B cell (primary cell): Measurements from ENCODE around the gene ZMIZ1. TPM values are rescaled to one million over a fixed set of nuclear protein-coding genes. Genes with fewer than 3 reads are reported as not detected.

Experiments used
- ATAC-seq: fragments of 200-7000 bp; cut with Tn5 transposase; one replicate; pipeline ENCODE4 v1.10.0; 2021; ENCODE audit warnings: low read depth, mild to moderate bottlenecking, moderate number of reproducible peaks, moderate library complexity
- CTCF ChIA-PET: fragments of 350-600 bp; sonication (Branson Sonifier 250); formaldehyde crosslinking; loops from one replicate; lab custom pipeline; 2021; ENCODE audit warnings: antibody characterized with exemption, inconsistent platforms; lab: Charles Lee
- POLR2A ChIA-PET: fragments of 350-600 bp; sonication (Branson Sonifier 250); formaldehyde crosslinking; loops from one replicate; lab custom pipeline; 2021; ENCODE audit warnings: antibody characterized with exemption; lab: Charles Lee
- DNase-seq: peaks from one replicate; pipeline ENCODE4 v3.0.0; 2013
- H2AFZ ChIP-seq: 2 replicates; pipeline ENCODE4 v1.6.1; 2012; ENCODE audit warnings: mild to moderate bottlenecking, low read depth, low read length; ENCODE audit not compliant: insufficient read depth, poor library complexity, severe bottlenecking
- H3K27ac ChIP-seq, 2 donors: 1 replicate in 1 of 2; 2 replicates in 1 of 2; pipeline ENCODE4 v1.5.1; 2012 to 2013; ENCODE audit warnings: low read length in 2 of 2, mild to moderate bottlenecking in 2 of 2, moderate library complexity in 1 of 2
- H3K27me3 ChIP-seq, 4 experiments: fragments of 200-600 bp in 1 of 4; sonication (generic) in 1 of 4; replicated peaks in 1 of 4; 1 replicate in 2 of 4; 2 replicates in 2 of 4; pipeline versions ENCODE4 v1.6.1 to v1.7.0; 2013 to 2016; ENCODE audit warnings: low read length in 3 of 4, mild to moderate bottlenecking in 2 of 4, mixed read lengths in 1 of 4, moderate library complexity in 1 of 4; ENCODE audit not compliant: insufficient read depth in 4 of 4, control insufficient read depth in 3 of 4; ENCODE audit errors: control extremely low read depth in 1 of 4
- H3K36me3 ChIP-seq, 2 experiments: replicated peaks in 1 of 2; 1 replicate in 1 of 2; 2 replicates in 1 of 2; pipeline versions ENCODE4 v1.6.1 to v1.7.1; 2013; ENCODE audit warnings: low read length in 1 of 2; ENCODE audit not compliant: insufficient read depth in 2 of 2, control insufficient read depth in 1 of 2; ENCODE audit errors: control extremely low read depth in 1 of 2, extremely low read depth in 1 of 2
- H3K4me1 ChIP-seq, 2 donors: fragments of 200-600 bp in 1 of 2; sonication (generic) in 1 of 2; 1 replicate in 1 of 2; 2 replicates in 1 of 2; pipeline versions ENCODE4 v1.5.1 to v1.6.1; 2013 to 2017; ENCODE audit warnings: low read length in 2 of 2; ENCODE audit not compliant: control insufficient read depth in 2 of 2, insufficient read depth in 2 of 2
- H3K4me2 ChIP-seq: replicated peaks from 2 replicates; pipeline ENCODE3; 2012; ENCODE audit warnings: mild to moderate bottlenecking, low read depth, low read length; ENCODE audit not compliant: poor library complexity, severe bottlenecking
- H3K4me3 ChIP-seq, 5 experiments: fragments of 200-600 bp in 1 of 5; sonication (generic) in 1 of 5; 1 replicate in 3 of 5; 2 replicates in 2 of 5; pipeline versions ENCODE4 v1.5.1 to v1.7.0; 2011 to 2016; ENCODE audit warnings: low read length in 4 of 5, mild to moderate bottlenecking in 4 of 5, low read depth in 2 of 5, control low read depth in 1 of 5, moderate library complexity in 1 of 5; ENCODE audit not compliant: insufficient read depth in 1 of 5; ENCODE audit errors: control extremely low read depth in 1 of 5, extremely low read depth in 1 of 5
- H3K79me2 ChIP-seq: fragments of 200-600 bp; sonication (generic); one replicate; pipeline ENCODE4 v1.6.0; 2016; ENCODE audit warnings: low read length; ENCODE audit not compliant: control insufficient read depth, insufficient read depth
- H3K9ac ChIP-seq: fragments of 200-600 bp; sonication (generic); 2 replicates; pipeline ENCODE4 v1.6.1; 2017; ENCODE audit warnings: mild to moderate bottlenecking, low read length, moderate library complexity
- H3K9me3 ChIP-seq, 3 donors: one replicate each; pipeline versions ENCODE4 v1.6.1 to v1.7.1; 2013; ENCODE audit warnings: low read length in 2 of 3; ENCODE audit not compliant: control insufficient read depth in 2 of 3, insufficient read depth in 1 of 3; ENCODE audit errors: control extremely low read depth in 1 of 3
- H4K20me1 ChIP-seq: 2 replicates; pipeline ENCODE4 v1.6.0; 2012; ENCODE audit warnings: mild to moderate bottlenecking, low read length; ENCODE audit not compliant: insufficient read depth, control insufficient read depth, poor library complexity, severe bottlenecking
- H3K27ac Mint-ChIP-seq: one replicate; pipeline ENCODE4 v1.8.0; 2021; ENCODE audit warnings: mixed read lengths
- H3K27me3 Mint-ChIP-seq: one replicate; pipeline ENCODE4 v1.8.0; 2021; ENCODE audit warnings: mixed read lengths
- H3K4me1 Mint-ChIP-seq: one replicate; pipeline ENCODE4 v1.8.0; 2021; ENCODE audit warnings: mixed read lengths
- H3K4me3 Mint-ChIP-seq: one replicate; pipeline ENCODE4 v1.8.0; 2021; ENCODE audit warnings: mixed read lengths
- H3K9me3 Mint-ChIP-seq: one replicate; pipeline ENCODE4 v1.8.0; 2022; ENCODE audit warnings: mixed read lengths; ENCODE audit not compliant: insufficient read depth
- CTCF ChIP-seq: fragments of 200-600 bp; IDR thresholded peaks from one replicate; pipeline ENCODE4 v1.8.0; 2022; ENCODE audit warnings: antibody characterized with exemption, mild to moderate bottlenecking
- EZH2 ChIP-seq: IDR thresholded peaks from 2 replicates; pipeline ENCODE4 v1.6.1; 2012; ENCODE audit warnings: borderline replicate concordance, low read depth, mild to moderate bottlenecking, moderate library complexity, low read length; ENCODE audit not compliant: insufficient read depth, poor library complexity, severe bottlenecking
- WGBS: methylation state at CpG from one replicate; pipeline ENCODE4 v1.1.5; 2013; ENCODE audit warnings: missing lambda C conversion rate; ENCODE audit not compliant: insufficient coverage; 5-methylcytosine and 5-hydroxymethylcytosine counted together
- intact Hi-C: fragments of 100-400 bp; cut with micrococcal nuclease; formaldehyde crosslinking; loops from one replicate; pipeline ENCODE4 v1.10.0; 2022
- polyA plus RNA-seq: library from polyadenylated mRNA; depleted of rRNA; stranded (reverse); fragments of >200 nt; gene quantifications from 2 replicates; pipeline ENCODE4 v1.2.3, GENCODE V29; 2012
- total RNA-seq, 2 donors: library from RNA; stranded (reverse); fragments of 120-200 nt in 1 of 2; gene quantifications; 1 replicate in 1 of 2; 2 replicates in 1 of 2; pipeline versions ENCODE4 v1.2.3 to v1.2.4, GENCODE V29; 2013 to 2022

ZMIZ1 gene
- total and polyA plus RNA-seq, 2 donors (not counting 1 experiment from before 2014, with no cell fraction given): 14.3 to 64.9 TPM

GRCh38 chr10:79079054-79079397 is 10.3 kb downstream of the ZMIZ1 start:
- peaks cover 0 to 2% (median 0%) of the 10 kb centered on the region in 3 donors for H3K9me3 ChIP-seq
- peaks cover 19 to 31% of the 10 kb centered on the region in 2 donors for H3K4me1 ChIP-seq
- DNase-seq (no peak), ATAC-seq (no peak)
- no peaks in the 10 kb centered on the region for H4K20me1 ChIP-seq
- peaks cover 19% of the 10 kb centered on the region for H3K4me1 Mint-ChIP-seq
- H3K79me2 ChIP-seq: peaks cover 21% of the 10 kb centered on the region
- WGBS: 0% methylated on average over 1 of the region's 1 CpG
- no peak for TF ChIP-seq CTCF
- no peak for TF ChIP-seq EZH2
- no peak overlapping the region for H3K4me2 ChIP-seq
- H3K36me3 ChIP-seq: no peaks in the 10 kb centered on the region
- CTCF ChIA-PET: no interaction called here
- no peak overlapping the region for H3K27ac Mint-ChIP-seq
- no peak overlapping the region for H3K4me3 Mint-ChIP-seq
- intact Hi-C loops: no loop called here
- H3K9ac ChIP-seq: no peak overlapping the region
- POLR2A ChIA-PET: no interaction called here
- H3K4me3 ChIP-seq: no peak overlapping the region
- H3K27me3 Mint-ChIP-seq: peaks cover 48% of the 10 kb centered on the region
- peaks cover 0 to 40% (median 14%) of the 10 kb centered on the region in 4 experiments for H3K27me3 ChIP-seq
- no peak overlapping the region for H2AFZ ChIP-seq
- no peak overlapping the region for H3K27ac ChIP-seq
- no peaks in the 10 kb centered on the region for H3K9me3 Mint-ChIP-seq

- Histone ChIP-seq H3K79me2 (peaks cover 21% of the 10 kb centered on the region), H3K27ac (no peak overlapping the region), H4K20me1 (no peaks in the 10 kb centered on the region), H3K9me3 (peaks cover 0 to 2% (median 0%) of the 10 kb centered on the region in 3 donors), H3K9ac (no peak overlapping the region), H3K4me1 (peaks cover 26 to 38% of the 10 kb centered on the region in 2 donors), H3K4me3 (no peak overlapping the region), H3K36me3 (no peaks in the 10 kb centered on the region), H3K4me2 (no peak overlapping the region), H3K27me3 (peaks cover 0 to 37% (median 14%) of the 10 kb centered on the region in 4 experiments), H2AFZ (no peak overlapping the region)
- peaks cover 26% of the 10 kb centered on the region for H3K4me1 Mint-ChIP-seq
- DNase-seq: no peak
- TF ChIP-seq CTCF (no peak), EZH2 (no peak)
- no peak overlapping the region for H3K27ac Mint-ChIP-seq
- intact Hi-C loops: no loop called here
- peaks cover 47% of the 10 kb centered on the region for H3K27me3 Mint-ChIP-seq
- ChIA-PET CTCF (no interaction called here), POLR2A (no interaction called here)
- no peak for ATAC-seq
- H3K4me3 Mint-ChIP-seq: no peak overlapping the region
- 74% methylated on average over 12 of the region's 15 CpGs for WGBS
- no peaks in the 10 kb centered on the region for H3K9me3 Mint-ChIP-seq
Measured at GRCh38 chr10:79079490-79080355, 11.0 kb downstream of the ZMIZ1 start.
